Fibroblast of peridontal ligament (primary cell): Measurements from ENCODE around the gene HHAT.

Source experiments
- DNase-seq: peaks from one replicate; pipeline ENCODE4 v3.0.0-alpha.2; 2010; ENCODE audit errors: extremely low read depth

HHAT gene

GRCh38 chr1:210683403-210684047 is 354.8 kb downstream of the HHAT start:
- DNase-seq, result no peak

- DNase-seq, result no peak
Observed at GRCh38 chr1:210684466-210685294, 356.0 kb downstream of the HHAT start.

- no peak for DNase-seq
Observed at GRCh38 chr1:210685295-210685650, 356.6 kb downstream of the HHAT start.

- DNase-seq, result no peak
Observed at GRCh38 chr1:210686841-210687240, 358.1 kb downstream of the HHAT start.

GRCh38 chr1:210687582-210688279 is 359.0 kb downstream of the HHAT start:
- no peak for DNase-seq

GRCh38 chr1:210688512-210689234 is 360.0 kb downstream of the HHAT start:
- peak; percentile 26 for DNase-seq

GRCh38 chr1:210689826-210690225 is 361.1 kb downstream of the HHAT start:
- DNase-seq, result no peak

GRCh38 chr1:210690236-210690635 is 361.5 kb downstream of the HHAT start:
- DNase-seq, result no peak

GRCh38 chr1:210691039-210691610 is 362.4 kb downstream of the HHAT start:
- DNase-seq, result no peak

GRCh38 chr1:210692796-210693195 is 364.1 kb downstream of the HHAT start:
- DNase-seq, result no peak

GRCh38 chr1:210695026-210695425 is 366.3 kb downstream of the HHAT start:
- DNase-seq, result no peak

GRCh38 chr1:210696709-210697108 is 368.0 kb downstream of the HHAT start:
- no peak for DNase-seq

GRCh38 chr1:210697185-210697584 is 368.5 kb downstream of the HHAT start:
- DNase-seq, result no peak

GRCh38 chr1:210698661-210699060 is 370.0 kb downstream of the HHAT start:
- DNase-seq, result no peak

- DNase-seq, result no peak
Observed at GRCh38 chr1:210700083-210700482, 371.4 kb downstream of the HHAT start.

GRCh38 chr1:210700511-210700910 is 371.8 kb downstream of the HHAT start:
- DNase-seq, result peak; percentile 6

GRCh38 chr1:210702506-210702905 is 373.8 kb downstream of the HHAT start:
- DNase-seq, result no peak

- DNase-seq, result no peak
Observed at GRCh38 chr1:210703593-210703992, 374.9 kb downstream of the HHAT start.

- no peak for DNase-seq
Observed at GRCh38 chr1:210705086-210705485, 376.4 kb downstream of the HHAT start.

- DNase-seq, result no peak
Observed at GRCh38 chr1:210706246-210706645, 377.5 kb downstream of the HHAT start.

- no peak for DNase-seq
Observed at GRCh38 chr1:210707300-210708240, 378.9 kb downstream of the HHAT start.
